Activated T-cell treated with anti-CD3 and anti-CD28 coated beads, Interleukin-2, amount 50 U/mL, for 4 hours (primary cell): Measurements from ENCODE around the gene DHRS3. TPM values are rescaled to one million over a fixed set of nuclear protein-coding genes. Genes with fewer than 3 reads are reported as not detected.

Source experiments
- ATAC-seq, 2 donors: fragments of 200-7000 bp; cut with Tn5 transposase; one replicate each; pipeline ENCODE4 v1.10.0; 2021
- DNase-seq: peaks from one replicate; pipeline ENCODE4 v3.0.0-alpha.2; 2020
- H3K27me3 Mint-ChIP-seq: one replicate; pipeline ENCODE4 v1.8.0; 2021; ENCODE audit warnings: low read depth, mixed read lengths
- H3K36me3 Mint-ChIP-seq: one replicate; pipeline ENCODE4 v1.8.0; 2022; ENCODE audit warnings: mixed read lengths; ENCODE audit not compliant: insufficient read depth
- H3K4me1 Mint-ChIP-seq: one replicate; pipeline ENCODE4 v1.8.0; 2021; ENCODE audit warnings: low read depth, mixed read lengths
- H3K4me3 Mint-ChIP-seq: one replicate; pipeline ENCODE4 v1.8.0; 2021; ENCODE audit warnings: mild to moderate bottlenecking, moderate library complexity, mixed read lengths
- H3K9me3 Mint-ChIP-seq: one replicate; pipeline ENCODE4 v1.8.0; 2021; ENCODE audit warnings: mixed read lengths
- total RNA-seq, 3 donors: library from RNA; stranded (reverse); gene quantifications; one replicate each; pipeline ENCODE4 v1.2.1, GENCODE V29; 2021

The DHRS3 gene
- total RNA-seq, 3 donors from 2014 or later = 60.4 to 72.6 (median 69.9) TPM

DNA sequence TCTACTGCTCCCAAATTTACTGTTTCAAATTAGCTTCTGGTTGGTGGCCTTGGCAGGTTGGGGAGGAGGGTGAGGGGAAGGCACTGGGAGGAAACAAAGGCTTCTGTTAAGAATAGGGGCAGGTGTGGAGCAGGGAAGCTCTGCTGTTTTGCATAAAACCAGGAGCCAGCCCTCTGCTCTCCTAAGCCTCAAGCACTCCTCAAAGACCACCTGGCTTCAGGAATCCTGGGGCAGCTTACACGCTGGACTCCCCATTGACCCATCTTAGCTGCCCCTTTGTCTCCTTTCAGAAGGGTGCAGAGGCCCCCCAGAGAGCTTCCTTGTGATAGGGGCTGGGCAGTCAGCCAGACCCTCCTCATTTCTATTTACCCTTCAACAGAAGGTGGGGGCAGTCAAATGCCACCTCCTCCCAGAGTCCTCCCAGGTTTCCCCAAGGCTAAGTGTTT, 11.5 kb upstream of the DHRS3 start:
- Mint-ChIP-seq H3K27me3 (peaks cover 1% of the 10 kb centered on the region), H3K9me3 (no peaks in the 10 kb centered on the region), H3K36me3 (no peaks in the 10 kb centered on the region), H3K4me1 (peaks cover 13% of the 10 kb centered on the region), H3K4me3 (no peak overlapping the region)
- no peak for DNase-seq
- ATAC-seq = no peak

DNA sequence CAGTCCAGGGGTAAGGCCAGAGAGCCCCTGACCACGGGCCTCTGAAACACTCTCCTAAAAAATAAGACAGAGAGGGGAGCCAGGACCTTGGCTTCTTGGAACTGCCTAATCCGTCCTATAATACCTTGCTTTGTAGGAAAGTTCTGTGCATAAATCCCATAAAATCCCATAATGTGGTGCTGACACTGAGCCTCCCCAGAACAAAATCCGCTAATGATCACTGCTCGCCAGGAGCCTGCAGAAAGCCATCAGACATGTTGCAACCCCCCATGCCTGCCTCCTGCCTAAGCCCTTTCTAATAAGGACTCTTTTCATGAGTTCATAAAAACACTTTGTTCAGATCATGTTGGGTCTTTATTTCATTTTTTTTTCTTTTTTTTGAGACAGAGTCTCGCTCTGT, 9.3 kb upstream of the DHRS3 start:
- DNase-seq = no peak
- ATAC-seq = no peak
- peaks cover 1% of the 10 kb centered on the region for H3K27me3 Mint-ChIP-seq
- H3K4me1 Mint-ChIP-seq = peaks cover 7% of the 10 kb centered on the region
- H3K4me3 Mint-ChIP-seq = no peak overlapping the region
- no peaks in the 10 kb centered on the region for H3K9me3 Mint-ChIP-seq
- no peaks in the 10 kb centered on the region for H3K36me3 Mint-ChIP-seq

DNA sequence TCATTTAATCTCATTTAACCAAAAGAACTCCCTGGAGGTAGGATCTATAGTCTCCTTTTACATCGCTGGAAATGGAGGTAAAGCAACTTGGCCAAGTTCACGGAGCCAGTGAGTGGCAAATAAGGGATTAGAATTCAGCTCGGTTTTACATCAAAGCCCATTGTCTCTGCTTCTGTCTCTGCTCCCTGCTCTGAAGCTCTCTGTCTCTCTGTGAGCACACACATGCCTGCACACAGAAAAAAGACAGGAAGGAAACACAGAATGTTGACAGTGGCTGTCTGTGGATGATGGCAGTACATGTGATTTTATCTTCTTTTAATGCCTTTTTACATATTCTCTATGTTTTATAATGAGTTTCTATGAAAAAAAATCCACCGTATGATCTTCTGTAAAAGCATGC, 8.9 kb upstream of the DHRS3 start:
- Mint-ChIP-seq H3K9me3 (no peaks in the 10 kb centered on the region), H3K27me3 (no peaks in the 10 kb centered on the region), H3K36me3 (no peaks in the 10 kb centered on the region), H3K4me3 (no peak overlapping the region), H3K4me1 (peaks cover 10% of the 10 kb centered on the region)
- no peak for ATAC-seq
- no peak for DNase-seq

DNA sequence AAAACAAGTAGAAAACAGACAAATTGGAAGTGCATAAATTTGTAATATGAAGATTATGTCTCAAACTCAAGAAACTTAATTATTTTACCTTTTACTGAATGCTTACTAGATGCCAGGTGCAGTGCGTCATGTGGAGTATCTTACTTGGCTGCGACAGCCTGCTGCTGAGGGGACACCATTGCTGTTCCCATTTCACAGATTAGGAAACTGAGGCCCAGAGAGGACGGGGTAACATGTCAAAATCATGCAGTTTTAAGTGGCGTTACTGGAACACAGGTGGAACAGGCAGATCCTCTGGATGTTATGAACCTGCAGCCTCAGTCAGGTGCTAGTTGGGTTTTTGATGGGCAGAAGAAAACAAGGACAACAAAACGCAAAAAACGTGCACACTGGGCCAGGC, 7.3 kb upstream of the DHRS3 start:
- no peak overlapping the region for H3K4me3 Mint-ChIP-seq
- H3K36me3 Mint-ChIP-seq = no peaks in the 10 kb centered on the region
- no peak for ATAC-seq
- peaks cover 17% of the 10 kb centered on the region for H3K4me1 Mint-ChIP-seq
- no peaks in the 10 kb centered on the region for H3K27me3 Mint-ChIP-seq
- H3K9me3 Mint-ChIP-seq = no peaks in the 10 kb centered on the region
- DNase-seq = no peak

DNA sequence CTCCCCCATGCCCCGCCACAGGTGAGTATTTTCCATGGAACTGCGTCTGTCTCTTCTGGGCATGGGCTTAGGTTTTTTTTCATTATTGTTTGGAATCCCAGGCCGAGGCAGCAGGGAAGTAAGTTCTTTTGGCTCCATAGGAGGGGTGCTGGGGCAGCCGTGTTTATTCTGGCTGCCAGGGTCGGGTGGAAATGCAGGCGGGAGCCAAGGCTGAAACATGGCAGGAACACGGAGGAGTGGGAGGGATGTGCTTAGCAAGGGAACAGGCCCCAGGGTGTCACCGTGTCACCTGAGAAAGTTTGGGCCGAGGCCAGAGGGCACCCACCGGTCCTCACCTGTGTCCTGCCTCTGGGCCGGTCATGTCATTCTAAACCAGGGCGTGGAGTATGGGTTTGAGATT, 4.5 kb upstream of the DHRS3 start:
- peaks cover 36% of the 10 kb centered on the region for H3K4me1 Mint-ChIP-seq
- H3K4me3 Mint-ChIP-seq = no peak overlapping the region
- ATAC-seq (no peak), DNase-seq (no peak)
- H3K9me3 Mint-ChIP-seq = no peaks in the 10 kb centered on the region
- no peaks in the 10 kb centered on the region for H3K27me3 Mint-ChIP-seq
- H3K36me3 Mint-ChIP-seq = no peaks in the 10 kb centered on the region

DNA sequence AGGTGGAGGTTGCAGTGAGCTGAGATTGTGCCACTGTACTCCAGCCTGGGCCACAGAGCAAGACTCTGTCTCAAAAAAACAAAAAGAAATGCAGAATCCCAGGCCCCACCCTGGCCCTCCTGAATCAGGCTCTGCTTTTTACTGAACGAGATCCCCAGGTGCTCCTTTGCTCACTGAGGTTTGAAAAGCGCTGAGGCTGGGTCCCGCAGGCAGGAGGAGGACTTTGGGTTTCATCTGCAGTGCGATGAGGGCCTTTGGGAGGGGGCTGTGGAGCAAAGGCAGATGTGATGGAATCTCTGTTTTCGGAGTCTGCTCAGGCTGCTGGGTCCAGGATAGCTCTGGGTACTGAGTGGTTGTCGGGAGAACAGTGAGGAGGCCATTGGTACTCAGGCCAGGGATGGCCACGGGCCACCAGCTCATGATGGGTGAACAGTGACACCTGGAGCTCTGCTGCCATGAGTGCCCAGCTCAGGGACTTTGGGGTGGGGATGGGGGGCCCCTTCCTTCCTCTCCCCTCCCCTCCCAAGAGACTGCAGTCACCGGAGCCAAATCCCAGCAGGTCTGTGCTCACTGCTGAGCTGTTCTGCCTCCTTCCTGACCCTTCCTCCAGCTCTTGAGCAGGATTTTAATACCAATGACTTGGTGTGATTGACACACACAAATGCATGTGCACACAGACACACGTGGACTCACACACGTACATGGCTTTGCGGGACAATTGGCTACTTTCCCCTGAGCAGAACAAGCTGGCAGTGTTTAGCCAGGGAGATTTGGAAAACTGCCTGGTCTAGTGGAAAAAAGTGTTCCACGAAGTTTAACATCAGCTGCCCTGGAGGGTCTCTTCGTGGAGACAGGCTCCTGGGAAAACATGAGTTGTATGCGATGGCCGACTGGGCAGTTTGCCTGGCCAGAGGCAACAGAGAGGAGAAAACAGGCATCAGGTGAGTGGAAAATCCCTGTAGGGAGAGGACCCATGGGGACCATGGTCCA, 3.6 kb upstream of the DHRS3 start:
- Mint-ChIP-seq H3K4me3 (no peak overlapping the region), H3K9me3 (no peaks in the 10 kb centered on the region), H3K4me1 (peaks cover 29% of the 10 kb centered on the region), H3K36me3 (no peaks in the 10 kb centered on the region), H3K27me3 (peaks cover 2% of the 10 kb centered on the region)
- no peak for ATAC-seq
- no peak for DNase-seq

DNA sequence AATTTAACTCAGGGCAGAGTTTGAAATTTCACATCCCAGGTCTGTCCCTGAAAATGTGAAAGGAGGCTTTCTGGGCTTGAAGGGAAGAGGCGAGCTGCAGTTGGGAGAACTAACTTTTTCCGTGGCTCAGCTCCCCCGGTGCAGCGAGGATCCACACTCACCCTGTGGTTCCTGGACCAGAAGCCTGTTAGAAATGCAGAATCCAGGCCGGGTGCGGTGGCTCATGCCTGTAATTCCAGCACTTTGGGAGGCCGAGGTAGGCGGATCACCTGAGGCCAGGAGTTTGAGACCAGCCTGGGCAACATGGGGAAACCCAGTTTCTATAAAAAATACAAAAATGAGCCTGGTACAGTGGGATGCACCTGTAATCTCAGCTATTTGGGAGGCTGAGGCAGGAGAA, 2.9 kb upstream of the DHRS3 start:
- no peaks in the 10 kb centered on the region for H3K9me3 Mint-ChIP-seq
- DNase-seq (no peak), ATAC-seq (no peak)
- peaks cover 35% of the 10 kb centered on the region for H3K4me1 Mint-ChIP-seq
- H3K36me3 Mint-ChIP-seq = no peaks in the 10 kb centered on the region
- peaks cover 2% of the 10 kb centered on the region for H3K27me3 Mint-ChIP-seq
- no peak overlapping the region for H3K4me3 Mint-ChIP-seq

DNA sequence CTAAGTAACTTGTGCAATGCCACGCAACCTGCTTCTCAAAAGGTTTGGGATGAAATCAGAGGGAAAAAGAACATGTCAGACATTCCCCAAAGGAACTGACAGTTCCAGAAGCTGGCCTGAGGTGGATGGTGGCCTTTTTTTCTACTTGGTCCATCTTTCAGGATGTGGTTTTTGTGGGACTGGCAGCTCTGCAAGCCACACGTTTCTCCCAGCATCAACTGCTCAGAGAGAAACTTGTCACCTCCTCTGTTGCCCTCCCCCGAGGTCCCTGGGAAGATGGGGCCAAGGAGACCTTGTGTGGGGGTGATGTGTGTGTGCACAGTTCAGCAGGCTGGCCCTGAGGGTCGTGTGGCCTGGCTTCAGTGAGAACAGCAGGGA, 2.5 kb upstream of the DHRS3 start:
- H3K4me1 Mint-ChIP-seq = peaks cover 40% of the 10 kb centered on the region
- no peak for ATAC-seq
- no peaks in the 10 kb centered on the region for H3K9me3 Mint-ChIP-seq
- peaks cover 2% of the 10 kb centered on the region for H3K27me3 Mint-ChIP-seq
- H3K36me3 Mint-ChIP-seq = no peaks in the 10 kb centered on the region
- DNase-seq = no peak
- H3K4me3 Mint-ChIP-seq = peak overlapping the region; percentile 97

DNA sequence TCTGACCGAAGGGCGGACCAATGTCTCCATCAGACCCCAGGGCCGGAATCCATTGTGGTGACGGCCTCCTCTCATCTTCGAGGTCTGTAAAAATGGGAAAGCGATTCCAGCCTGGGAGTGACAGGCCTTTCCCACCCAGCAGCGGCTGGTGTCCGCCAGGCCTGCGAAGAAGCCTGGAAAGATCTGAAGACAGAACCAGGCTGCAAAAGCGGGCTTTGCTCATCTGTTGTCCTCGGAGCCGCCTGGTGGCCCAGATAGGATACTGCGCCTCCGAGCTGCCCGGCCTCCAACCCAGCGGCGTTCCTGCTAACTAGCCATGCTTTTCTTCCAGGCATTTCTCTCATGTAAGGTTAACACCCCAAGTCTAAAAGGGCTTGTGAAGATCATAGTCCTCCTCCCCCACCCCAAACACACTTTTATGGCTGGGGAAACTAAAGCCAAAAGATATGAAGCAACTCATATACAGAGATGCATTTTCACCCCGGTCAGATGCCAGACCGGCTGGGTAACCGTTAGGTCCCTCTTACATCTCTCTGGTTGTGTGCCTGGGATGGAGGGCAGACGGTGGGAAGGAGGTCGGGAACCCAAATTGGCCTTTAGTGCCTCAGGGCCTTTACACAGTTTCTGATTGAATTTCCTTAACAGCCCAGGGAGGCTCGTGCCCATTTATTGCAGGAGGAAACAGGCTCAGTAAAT, 1.9 kb upstream of the DHRS3 start:
- H3K27me3 Mint-ChIP-seq = peaks cover 2% of the 10 kb centered on the region
- H3K4me3 Mint-ChIP-seq = peak overlapping the region; percentile 97
- peak; percentile 75 for DNase-seq
- peaks cover 44% of the 10 kb centered on the region for H3K4me1 Mint-ChIP-seq
- H3K36me3 Mint-ChIP-seq = no peaks in the 10 kb centered on the region
- peak; percentile 46 to 51 for ATAC-seq
- no peaks in the 10 kb centered on the region for H3K9me3 Mint-ChIP-seq

DNA sequence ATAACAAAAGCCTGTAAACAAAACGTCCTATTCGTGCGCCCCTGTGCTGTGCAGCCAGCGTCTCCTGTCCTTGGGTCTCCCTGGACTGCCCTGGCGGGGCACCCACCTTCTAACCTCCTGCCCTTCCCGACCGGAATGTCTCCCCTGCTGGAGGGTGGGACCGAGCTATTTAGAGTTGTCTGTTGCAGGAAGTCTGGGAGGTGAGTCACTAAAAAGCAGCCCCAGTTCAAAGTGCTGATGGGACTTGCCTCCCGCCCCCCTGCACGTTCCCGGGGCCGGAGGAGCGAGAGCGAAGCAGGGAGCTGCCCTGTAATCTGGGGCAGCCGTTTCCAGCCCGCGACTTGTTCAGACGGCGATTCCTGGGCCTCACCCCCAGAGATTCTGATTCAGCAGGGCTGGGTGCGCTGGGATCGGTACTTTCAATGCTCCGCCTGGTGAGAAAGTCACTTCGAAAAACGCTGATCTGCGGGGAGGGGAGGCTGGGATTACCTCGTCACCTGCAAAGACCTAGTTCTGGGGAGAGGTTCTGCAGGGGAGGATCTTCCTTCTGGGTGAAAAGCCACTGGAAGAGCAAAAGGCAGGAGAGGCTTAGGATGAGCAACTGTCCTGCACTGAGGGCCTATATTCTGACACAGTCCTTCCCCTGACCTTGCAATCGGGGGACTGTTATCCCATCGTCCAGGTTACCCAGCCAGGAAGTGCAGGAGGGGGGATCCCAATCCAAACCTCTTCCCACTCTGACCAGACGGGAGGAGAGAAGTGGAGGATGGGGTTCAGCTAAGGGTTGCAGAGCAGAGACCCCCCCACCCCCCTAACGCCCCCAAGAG, 1.2 kb upstream of the DHRS3 start:
- ATAC-seq (peak; percentile 44 to 48), DNase-seq (peak; percentile 56)
- peak overlapping the region; percentile 97 for H3K4me3 Mint-ChIP-seq
- H3K27me3 Mint-ChIP-seq = peaks cover 2% of the 10 kb centered on the region
- no peaks in the 10 kb centered on the region for H3K9me3 Mint-ChIP-seq
- peaks cover 52% of the 10 kb centered on the region for H3K4me1 Mint-ChIP-seq
- H3K36me3 Mint-ChIP-seq = peaks cover 3% of the 10 kb centered on the region

DNA sequence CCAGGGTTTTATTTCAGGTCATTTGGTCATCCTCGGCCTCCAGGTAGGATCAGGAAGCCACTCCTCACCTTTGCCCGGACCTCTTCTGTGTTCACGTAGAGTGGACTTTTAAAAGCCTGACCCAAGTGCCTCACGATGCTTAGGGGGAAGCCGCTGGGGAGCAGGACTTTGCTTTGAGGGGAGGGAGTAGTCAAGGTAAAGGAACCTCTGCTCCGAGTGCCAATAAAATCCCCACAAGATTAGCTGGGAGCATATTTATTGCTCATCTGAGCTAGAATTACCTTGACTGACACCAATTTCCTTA, 603 bp upstream of the DHRS3 start:
- H3K4me1 Mint-ChIP-seq = peaks cover 56% of the 10 kb centered on the region
- peak; percentile 0 to 3 for ATAC-seq
- H3K4me3 Mint-ChIP-seq = peak overlapping the region; percentile 97
- H3K27me3 Mint-ChIP-seq = peaks cover 2% of the 10 kb centered on the region
- H3K36me3 Mint-ChIP-seq = peaks cover 4% of the 10 kb centered on the region
- DNase-seq = no peak
- no peaks in the 10 kb centered on the region for H3K9me3 Mint-ChIP-seq

DNA sequence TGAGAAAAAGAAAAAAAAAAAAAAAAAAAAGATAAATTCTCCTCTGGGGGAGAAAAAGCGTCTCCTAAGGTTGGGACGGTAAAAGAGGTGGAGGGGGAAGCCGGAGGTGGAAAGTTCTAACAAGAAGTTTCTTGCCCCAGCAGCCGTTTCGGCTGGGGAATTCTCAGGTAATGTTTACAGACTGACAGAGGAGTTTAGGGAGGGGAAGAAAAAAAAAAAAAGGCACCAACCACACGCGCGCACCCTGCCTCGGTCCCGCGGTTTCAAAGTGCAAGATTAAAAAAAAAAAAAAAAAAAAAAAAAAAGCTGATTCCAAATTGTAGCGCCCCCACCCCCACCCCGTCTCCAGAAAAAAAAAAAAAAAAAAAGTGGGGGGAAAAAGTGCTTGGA, 504 bp downstream of the DHRS3 start:
- H3K4me3 Mint-ChIP-seq = peak overlapping the region; percentile 97
- ATAC-seq = no peak
- peaks cover 10% of the 10 kb centered on the region for H3K36me3 Mint-ChIP-seq
- H3K27me3 Mint-ChIP-seq = peaks cover 2% of the 10 kb centered on the region
- H3K4me1 Mint-ChIP-seq = peaks cover 67% of the 10 kb centered on the region
- DNase-seq = peak; percentile 51
- no peaks in the 10 kb centered on the region for H3K9me3 Mint-ChIP-seq

DNA sequence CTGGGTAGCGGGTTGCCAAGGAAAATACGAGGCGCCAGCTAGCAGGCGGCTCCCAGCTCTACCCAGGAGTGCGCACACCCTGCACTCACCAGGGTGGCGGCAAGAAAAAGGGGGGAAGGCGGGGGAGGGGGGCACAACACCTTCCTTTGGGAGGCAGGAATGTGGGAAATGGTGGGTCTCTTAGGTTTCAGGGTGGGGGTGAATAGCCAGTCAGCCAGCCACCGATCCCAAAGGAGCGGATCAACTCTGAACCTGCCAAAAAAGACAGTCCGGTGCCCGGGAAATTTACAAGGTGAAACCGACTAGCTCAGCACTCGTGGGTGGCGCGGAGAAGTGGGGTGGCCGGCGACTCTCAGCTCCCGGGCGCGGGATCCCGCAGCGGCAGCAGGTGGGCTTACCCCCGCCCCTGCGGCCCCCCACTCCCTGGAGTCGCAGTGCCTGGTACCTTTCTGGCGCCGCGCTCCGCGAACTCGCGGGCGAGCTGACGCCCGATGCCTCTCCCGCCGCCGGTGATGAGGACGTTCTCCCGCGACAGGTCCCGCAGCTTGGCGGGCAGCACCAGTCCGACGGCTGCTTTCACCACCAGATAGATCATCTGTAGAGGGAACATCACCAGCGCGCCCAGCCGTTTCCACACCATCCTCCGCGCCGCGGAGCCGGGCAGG, 1.2 kb downstream of the DHRS3 start:
- Mint-ChIP-seq H3K4me1 (peaks cover 69% of the 10 kb centered on the region), H3K9me3 (no peaks in the 10 kb centered on the region), H3K36me3 (peaks cover 10% of the 10 kb centered on the region), H3K4me3 (peak overlapping the region; percentile 97), H3K27me3 (peaks cover 2% of the 10 kb centered on the region)
- peak in 1 of 2 donors; percentile 7 for ATAC-seq
- no peak for DNase-seq
